ENCODE measurements around the gene NR2C2. TPM values are rescaled to one million over a fixed set of nuclear protein-coding genes. Genes with fewer than 3 reads are reported as not detected.

NR2C2 gene
- total and polyA plus RNA-seq, 9 of the 15 experiments (the other 6 are each of a cell fraction or from before 2014, with no cell fraction given), result 6.1 to 33.0 (median 14.6) TPM

- Histone ChIP-seq H3K9me1 (ENCODE audit: control insufficient read depth, insufficient read depth, low read length) (no peaks in the 10 kb centered on the region), H3K4me2 (ENCODE audit: insufficient read depth, low read length) (no peak overlapping the region), H3K4me3 (no peak overlapping the region), H3K9me3 (replicated peaks; ENCODE audit: control insufficient read depth, insufficient read depth, low read depth, low read length) (no peaks in the 10 kb centered on the region), H2AFZ (ENCODE audit: low read depth, low read length) (no peak overlapping the region), H4K20me1 (replicated peaks; ENCODE audit: control insufficient read depth, insufficient read depth, low read length) (peaks cover 17% of the 10 kb centered on the region; the same call in 1 of the 2 replicates), H3K36me3 (ENCODE audit: control insufficient read depth, insufficient read depth, low read length) (peaks cover 90% of the 10 kb centered on the region), H3K9ac (ENCODE audit: insufficient read depth in 1 of 2, low read depth in 2 of 2, low read length in 2 of 2) (no peak overlapping the region), H3K79me2 (ENCODE audit: control insufficient read depth, insufficient read depth, low read length) (peaks cover 7% of the 10 kb centered on the region), H3K27me3 (ENCODE audit: control insufficient read depth in 2 of 2, insufficient read depth in 2 of 2, low read length in 2 of 2) (no peaks in the 10 kb centered on the region), H3K27ac (ENCODE audit: extremely low read depth, low read depth, low read length) (peak overlapping the region; percentile 2; the same call in 2 of the 3 replicates), H3K4me1 (replicated peaks in 1 of 2; ENCODE audit: control insufficient read depth in 2 of 2, insufficient read depth in 2 of 2, low read length in 2 of 2) (peaks cover 3 to 17% of the 10 kb centered on the region in 2 experiments; a peak in 4 of 5 replicates)
- FAIRE-seq (peak; percentile 60), DNase-seq (ENCODE audit: extremely low read depth in 1 of 4, low spot score in 3 of 4) (peak; percentile 50 to 77 (median 62)), ATAC-seq (peak; percentile 82)
- in situ Hi-C loops (cut with MboI), result no loop called here
- CTCF ChIA-PET (ENCODE audit: low intra/inter-chr PET ratio), result no interaction called here
- intact Hi-C loops (cut with micrococcal nuclease), result no loop called here
- POLR2A ChIA-PET, result no interaction called here
- 20% methylated on average over 3 of the region's 3 CpGs for WGBS (ENCODE audit: insufficient coverage, low coverage, missing lambda C conversion rate)
- no TSS peak for BruUV-seq (replicated peaks)
- TF ChIP-seq ZNF395 (CRISPR knock-in tag; IDR thresholded peaks at IDR 0.05) (no peak), ZBTB2 (IDR thresholded peaks at IDR 0.05) (no peak), MIER1 (IDR thresholded peaks at IDR 0.05; ENCODE audit: low read depth) (no peak), ZNF780A (CRISPR knock-in tag; IDR thresholded peaks at IDR 0.05) (no peak), MAFG (tag; conservative IDR thresholded peaks at IDR 0.05) (peak; percentile 57), ATF6 (CRISPR knock-in tag; IDR thresholded peaks at IDR 0.05) (no peak), NFE2 (IDR thresholded peaks at IDR 0.05; ENCODE audit: low read depth) (peak; percentile 67), POLR2G (IDR thresholded peaks at IDR 0.05; ENCODE audit: low read depth, low read length) (0 out of 2 replicates have a peak, but pooled peaks have one; percentile 33), POLR2A (conservative IDR thresholded peaks at IDR 0.05) (peak; percentile 54), SMARCE1 (IDR thresholded peaks at IDR 0.05) (peak; percentile 48; the same call in 1 of the 2 replicates), ZNF280A (IDR thresholded peaks at IDR 0.05; ENCODE audit: low read depth, partially characterized antibody) (no peak), POLR2B (IDR thresholded peaks at IDR 0.05; ENCODE audit: low read depth, partially characterized antibody) (peak; percentile 41), NCOR1 (IDR thresholded peaks at IDR 0.05) (0 out of 2 replicates have a peak, but pooled peaks have one; percentile 29), MAFF (IDR thresholded peaks at IDR 0.05; ENCODE audit: low read length) (0 out of 2 replicates have a peak, but pooled peaks have one; percentile 28), C11orf30 (IDR thresholded peaks at IDR 0.05; ENCODE audit: low read depth) (peak; percentile 67; the same call in 1 of the 2 replicates)
Observed at GRCh38 chr3:15040844-15041243, 93.5 kb downstream of the NR2C2 start.
